ENCODE results near the gene KRTAP9-7. TPM values are rescaled to one million over a fixed set of nuclear protein-coding genes. Genes with fewer than 3 reads are reported as not detected.

The KRTAP9-7 gene
- total RNA-seq, 1 experiment from 2014 or later, result not detected

DNA sequence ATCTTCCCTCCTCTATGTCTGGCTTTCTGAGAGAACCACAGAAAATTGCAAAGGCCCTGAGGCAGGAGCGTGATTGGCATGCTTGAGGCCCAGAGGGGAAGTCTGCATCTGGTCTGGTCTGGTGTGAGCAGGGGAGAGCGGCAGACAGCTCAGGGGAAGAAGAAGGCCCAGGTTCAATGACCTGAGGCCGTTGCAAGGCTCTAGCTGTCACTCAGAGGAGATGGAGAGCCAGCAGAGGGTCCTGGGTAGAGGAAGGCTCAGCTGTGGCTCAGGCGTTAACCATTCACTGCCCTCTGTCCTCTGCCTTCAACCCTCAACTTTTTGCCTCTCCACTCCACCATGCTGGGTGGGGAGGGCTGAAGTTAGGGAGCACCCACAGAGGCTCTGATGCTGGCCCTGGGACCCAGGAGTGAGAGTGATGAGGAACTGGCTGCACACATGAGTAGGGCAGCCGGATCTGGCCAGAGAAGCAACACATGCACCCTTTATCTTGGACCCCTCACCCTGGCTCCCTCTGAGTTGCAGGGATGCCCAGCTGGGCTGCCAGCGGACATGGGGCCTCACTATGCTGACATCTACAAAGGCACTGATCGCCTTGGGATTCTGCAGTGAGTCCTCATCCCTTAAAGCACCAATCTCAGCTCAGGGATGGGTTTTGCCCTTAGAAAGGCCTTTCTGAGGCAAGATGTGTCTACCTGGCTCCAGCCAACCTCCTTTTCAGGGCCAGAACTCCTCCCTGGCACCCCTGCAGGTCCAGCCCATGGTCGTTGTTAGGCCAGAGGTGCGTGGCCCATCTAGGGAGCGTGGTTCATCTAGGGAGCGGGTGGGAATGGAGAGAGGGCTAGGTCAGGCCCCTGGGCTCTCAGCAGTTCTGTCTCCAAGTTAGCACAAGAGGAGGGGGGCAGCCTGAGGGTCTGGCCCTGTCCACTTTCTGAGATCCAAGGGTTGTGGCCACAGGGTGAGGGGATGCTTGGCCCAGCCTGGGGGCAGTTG is 47.7 kb downstream of the KRTAP9-7 start:
- no peak overlapping the region for H3K23ac ChIP-seq (ENCODE audit: insufficient read length, low read depth, low read length)
- H3K4me1 Mint-ChIP-seq, result peaks cover 3 to 4% of the 10 kb centered on the region in 2 experiments; a peak in 2 of 4 replicates
- peaks cover 15 to 17% of the 10 kb centered on the region in 2 experiments for H3K9me3 Mint-ChIP-seq

More for the DNA sequence above, 47.7 kb downstream of the KRTAP9-7 start:
- no peak overlapping the region for H2BK5ac ChIP-seq (ENCODE audit: insufficient read length, low read length)
- Mint-ChIP-seq H3K27me3 (ENCODE audit: low read depth) (peaks cover 2% of the 10 kb centered on the region; the same call in 1 of the 2 replicates), H3K36me3 (ENCODE audit: insufficient read depth in 1 of 3, low read depth in 3 of 3) (peaks cover 0 to 15% (median 12%) of the 10 kb centered on the region in 3 experiments; a peak in 1 of 7 replicates), H3K27ac (no peak overlapping the region), H3K4me3 (no peak overlapping the region)
- no peaks in the 10 kb centered on the region for H3K27me3 ChIP-seq (ENCODE audit: insufficient read depth, low read length)
- H3K14ac ChIP-seq (ENCODE audit: insufficient read depth, low read length), result no peak overlapping the region; the same call in 1 of the 2 replicates
- no peak overlapping the region for H4K8ac ChIP-seq (replicated peaks; ENCODE audit: insufficient read length, low read depth, low read length)
- no peak overlapping the region for H3K4ac ChIP-seq (ENCODE audit: low read depth, low read length)
- H3K4me2 ChIP-seq (ENCODE audit: insufficient read depth, insufficient read length, low read length), result no peak overlapping the region
- H3K9ac ChIP-seq (ENCODE audit: extremely low read depth, insufficient read length, low read length), result no peak overlapping the region
- no peak for DNase-seq
- no peak overlapping the region for H2BK12ac ChIP-seq (ENCODE audit: insufficient read length, low read depth, low read length)
- H3K4me1 ChIP-seq (ENCODE audit: insufficient read depth, low read length), result no peaks in the 10 kb centered on the region
- H3K18ac ChIP-seq (ENCODE audit: insufficient read length, low read depth, low read length), result no peak overlapping the region
- H2AK5ac ChIP-seq (ENCODE audit: insufficient read length, low read length), result no peak overlapping the region
- H3K56ac ChIP-seq (ENCODE audit: insufficient read length, low read depth, low read length), result no peak overlapping the region
- no peak overlapping the region for H4K5ac ChIP-seq (ENCODE audit: insufficient read length, low read depth, low read length)
- no peak overlapping the region for H2BK120ac ChIP-seq (ENCODE audit: low read depth, low read length, poor library complexity, severe bottlenecking)
- no peaks in the 10 kb centered on the region for H3K79me1 ChIP-seq (ENCODE audit: insufficient read depth, low read depth, low read length, poor library complexity, severe bottlenecking)
- no peaks in the 10 kb centered on the region for H4K20me1 ChIP-seq (ENCODE audit: control insufficient read depth, insufficient read depth, insufficient read length)
- WGBS (ENCODE audit: extremely low coverage, insufficient read length, low lambda C conversion rate), result no CpG with 5 or more reads among the region's 11 CpGs
- H2AFZ ChIP-seq (ENCODE audit: low read length), result no peak overlapping the region
- TF ChIP-seq, protein P1, sequence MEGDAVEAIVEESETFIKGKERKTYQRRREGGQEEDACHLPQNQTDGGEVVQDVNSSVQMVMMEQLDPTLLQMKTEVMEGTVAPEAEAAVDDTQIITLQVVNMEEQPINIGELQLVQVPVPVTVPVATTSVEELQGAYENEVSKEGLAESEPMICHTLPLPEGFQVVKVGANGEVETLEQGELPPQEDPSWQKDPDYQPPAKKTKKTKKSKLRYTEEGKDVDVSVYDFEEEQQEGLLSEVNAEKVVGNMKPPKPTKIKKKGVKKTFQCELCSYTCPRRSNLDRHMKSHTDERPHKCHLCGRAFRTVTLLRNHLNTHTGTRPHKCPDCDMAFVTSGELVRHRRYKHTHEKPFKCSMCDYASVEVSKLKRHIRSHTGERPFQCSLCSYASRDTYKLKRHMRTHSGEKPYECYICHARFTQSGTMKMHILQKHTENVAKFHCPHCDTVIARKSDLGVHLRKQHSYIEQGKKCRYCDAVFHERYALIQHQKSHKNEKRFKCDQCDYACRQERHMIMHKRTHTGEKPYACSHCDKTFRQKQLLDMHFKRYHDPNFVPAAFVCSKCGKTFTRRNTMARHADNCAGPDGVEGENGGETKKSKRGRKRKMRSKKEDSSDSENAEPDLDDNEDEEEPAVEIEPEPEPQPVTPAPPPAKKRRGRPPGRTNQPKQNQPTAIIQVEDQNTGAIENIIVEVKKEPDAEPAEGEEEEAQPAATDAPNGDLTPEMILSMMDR (conservative IDR thresholded peaks at IDR 0.05), result no peak
- no peaks in the 10 kb centered on the region for H3K79me2 ChIP-seq (ENCODE audit: insufficient read depth, low read length)
- no peak overlapping the region for H2BK20ac ChIP-seq (ENCODE audit: low read depth, low read length, poor library complexity, severe bottlenecking)
- H4K91ac ChIP-seq (ENCODE audit: insufficient read length, low read depth, low read length), result no peak overlapping the region
- no peak overlapping the region for H2BK15ac ChIP-seq (ENCODE audit: low read depth, low read length)
- H3K9me3 ChIP-seq (ENCODE audit: control insufficient read depth, low read depth, low read length), result no peaks in the 10 kb centered on the region
- no peak overlapping the region for H3T11ph ChIP-seq (ENCODE audit: low read length)
- H3K23me2 ChIP-seq (ENCODE audit: insufficient read length, low read depth, low read length, poor library complexity, severe bottlenecking), result no peaks in the 10 kb centered on the region
- no peak overlapping the region for H3K27ac ChIP-seq (ENCODE audit: insufficient read length, low read depth, low read length)

All from H9 (cell line).